GM19099 (cell line): ENCODE results near the gene PLCB1.

Experiments used
- POLR2A ChIP-seq: IDR thresholded peaks from 3 replicates; pipeline ENCODE4 v1.6.1; 2011; ENCODE audit warnings: low read depth; ENCODE audit not compliant: insufficient read length; ENCODE audit errors: extremely low read depth

The PLCB1 gene

DNA sequence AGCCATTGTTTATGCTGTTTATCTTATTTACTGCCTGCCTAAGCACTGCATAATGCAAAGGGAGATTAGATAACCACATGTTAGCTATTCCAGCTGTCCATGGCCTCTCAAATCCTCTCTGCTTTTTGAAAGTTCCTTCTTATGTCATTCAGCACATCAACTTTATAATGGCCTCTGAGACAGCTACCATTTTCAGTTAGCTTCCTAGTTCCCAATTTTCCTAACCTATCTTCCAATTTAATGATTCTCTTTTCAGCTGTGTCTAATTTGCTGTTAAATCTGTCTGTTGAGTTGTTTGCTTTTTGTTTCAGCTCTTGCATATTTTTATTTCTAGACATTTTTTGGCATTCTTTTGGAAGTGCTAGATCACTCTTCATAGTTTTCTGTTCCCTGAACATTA, 763.4 kb downstream of the PLCB1 start:
- TF ChIP-seq POLR2A = no peak

DNA sequence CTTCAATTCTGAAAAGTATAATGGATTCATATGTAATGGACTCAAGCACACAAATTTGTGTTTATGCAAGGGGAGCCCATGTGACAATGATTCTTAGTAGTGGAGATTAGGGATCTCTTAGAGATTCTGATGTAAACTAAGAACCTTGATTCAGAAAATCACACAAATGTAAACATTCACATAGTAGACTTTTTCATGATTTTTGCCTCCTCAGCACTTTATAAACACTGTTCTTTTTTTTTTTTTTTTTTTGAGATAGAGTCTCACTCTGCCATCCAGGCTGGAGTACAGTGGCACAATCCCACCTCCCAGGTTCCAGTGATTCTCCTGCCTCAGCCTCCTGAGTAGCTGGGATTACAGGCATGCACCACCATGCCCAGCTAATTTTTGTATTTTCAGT, 766.8 kb downstream of the PLCB1 start:
- no peak for TF ChIP-seq POLR2A

DNA sequence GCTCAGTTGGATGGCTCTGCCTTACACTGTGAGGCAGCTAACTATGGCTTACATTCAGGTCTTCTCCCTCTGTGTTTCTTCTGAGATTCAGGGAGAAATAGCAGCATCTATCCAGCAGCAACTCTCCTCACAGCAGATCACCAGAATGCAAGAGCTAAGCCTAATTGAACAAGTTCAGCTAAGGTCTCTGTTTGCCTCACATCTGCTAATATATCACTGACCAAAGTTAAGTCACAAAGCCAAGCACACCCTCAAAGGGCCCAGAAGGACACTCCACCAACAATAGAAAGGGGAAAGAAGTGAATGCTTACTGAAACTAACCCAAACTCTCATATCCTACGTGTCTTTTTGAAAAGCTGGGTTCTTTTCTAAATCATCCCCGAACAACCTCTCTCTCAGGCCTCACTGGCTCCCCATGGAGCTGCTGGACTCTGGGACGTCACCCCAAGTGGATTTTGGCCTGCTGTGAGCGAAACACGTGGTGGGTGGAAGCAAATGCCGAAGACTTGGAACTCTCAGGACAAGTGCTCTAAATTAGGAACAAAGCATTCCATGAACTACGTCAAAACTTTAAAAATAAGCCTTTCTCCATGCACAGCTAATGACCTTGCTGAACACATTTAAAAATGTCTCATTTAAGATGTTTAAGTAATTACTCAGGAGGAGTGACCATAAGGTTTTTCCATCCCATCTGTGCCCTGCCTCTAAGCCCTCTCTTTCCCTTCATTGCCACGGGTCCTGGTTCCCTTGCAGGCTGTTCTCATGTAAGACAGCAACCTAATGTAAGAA, 769.4 kb downstream of the PLCB1 start:
- no peak for TF ChIP-seq POLR2A

DNA sequence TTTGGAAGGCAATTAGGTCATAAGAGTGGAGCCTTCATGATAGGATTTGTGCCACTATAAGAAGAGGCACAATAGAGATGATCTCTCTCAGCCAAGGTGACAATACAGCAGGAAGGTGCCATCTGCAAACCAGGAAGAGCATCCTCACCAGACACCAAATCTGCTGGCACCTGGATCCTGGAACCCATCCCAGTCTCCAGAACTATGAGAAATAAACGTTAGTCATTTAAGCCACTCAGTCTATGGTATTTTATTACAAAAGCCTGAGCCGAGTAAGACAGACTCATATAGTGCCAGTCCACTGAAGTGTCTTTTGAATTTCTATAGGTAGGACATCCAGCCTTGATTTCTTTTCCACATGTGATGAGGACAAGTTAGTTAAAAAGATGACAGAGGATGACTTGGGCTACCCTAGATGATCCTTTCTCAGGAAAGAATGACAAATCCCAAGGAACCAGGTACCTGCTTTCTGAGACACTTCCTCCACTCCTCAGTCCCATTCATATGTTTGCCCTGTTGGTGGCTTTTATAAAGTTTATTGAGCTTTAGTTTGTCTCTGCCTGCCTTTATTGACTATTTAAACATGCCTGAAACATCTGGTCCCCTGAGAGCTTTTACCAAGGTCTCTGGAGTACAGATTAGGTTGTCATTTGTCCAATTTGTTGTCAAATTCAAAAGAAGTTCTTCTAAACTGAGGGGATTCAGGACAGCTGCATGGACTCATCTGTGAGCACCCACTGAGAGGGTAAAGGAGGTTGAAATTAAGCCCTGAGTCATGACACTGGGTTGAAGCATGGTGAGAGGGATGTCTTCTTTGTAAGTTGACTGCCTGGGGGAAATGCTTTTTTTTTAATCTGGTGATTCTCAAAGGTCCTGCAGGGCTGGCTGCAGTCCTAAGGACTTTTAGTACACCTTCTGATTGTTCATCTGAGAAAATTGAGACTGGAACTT, 771.9 kb downstream of the PLCB1 start:
- TF ChIP-seq POLR2A = no peak

DNA sequence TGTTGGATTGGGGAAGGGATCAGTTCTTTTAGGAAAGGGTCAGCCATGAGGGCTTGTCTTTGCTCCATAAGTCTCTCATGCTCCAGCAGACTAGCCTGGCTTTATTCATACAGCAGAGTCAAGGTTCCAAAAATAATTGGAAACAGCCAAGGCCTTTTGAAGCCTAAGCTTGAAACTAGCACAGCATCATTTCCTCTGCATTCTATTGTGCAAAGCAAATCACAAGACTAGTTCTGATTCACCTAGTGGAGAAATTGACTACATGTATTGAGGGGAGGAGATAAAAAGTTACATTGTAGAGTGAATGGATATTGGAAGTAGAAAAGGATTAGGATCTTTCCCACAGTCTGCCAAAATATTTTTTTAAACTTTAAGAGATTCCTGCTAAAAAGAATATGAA, 777.5 kb downstream of the PLCB1 start:
- no peak for TF ChIP-seq POLR2A

DNA sequence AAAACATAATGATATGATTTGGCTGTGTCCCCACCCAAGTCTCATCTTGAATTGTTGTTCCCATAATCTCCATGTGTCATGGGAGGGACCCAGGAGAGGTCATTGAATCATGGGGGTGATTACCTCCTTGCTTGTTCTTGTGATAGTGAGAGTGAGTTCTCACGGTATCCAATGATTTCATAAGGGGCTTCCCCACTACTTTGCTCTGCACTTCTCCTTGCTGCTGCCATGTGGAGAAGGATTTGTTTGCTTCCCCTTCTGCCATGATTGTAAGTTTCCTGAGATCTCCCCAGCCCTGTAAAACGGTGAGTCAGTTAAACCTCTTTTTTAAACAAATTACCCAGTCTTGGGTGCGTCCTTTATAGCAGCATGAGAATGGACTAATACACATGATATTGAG, 780.0 kb downstream of the PLCB1 start:
- no peak for TF ChIP-seq POLR2A

DNA sequence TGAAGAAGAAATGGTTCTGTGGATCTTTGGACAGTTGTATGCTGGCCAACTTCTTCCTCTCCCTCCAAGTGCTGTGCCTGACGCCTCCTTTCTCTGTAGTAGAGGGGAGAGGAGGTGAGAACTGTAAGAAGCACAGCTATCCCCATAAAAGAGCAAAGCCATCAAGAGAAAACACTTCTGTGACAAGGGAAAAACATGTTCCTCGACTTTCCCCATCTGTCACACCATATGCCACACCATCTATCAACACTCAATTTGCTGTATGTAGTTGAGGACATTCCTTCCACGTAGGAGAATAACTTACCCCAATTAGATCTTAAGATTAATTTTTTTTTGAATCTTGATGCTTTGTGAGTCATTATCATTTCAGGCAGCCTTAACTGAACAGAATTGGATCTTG, 780.7 kb downstream of the PLCB1 start:
- no peak for TF ChIP-seq POLR2A

DNA sequence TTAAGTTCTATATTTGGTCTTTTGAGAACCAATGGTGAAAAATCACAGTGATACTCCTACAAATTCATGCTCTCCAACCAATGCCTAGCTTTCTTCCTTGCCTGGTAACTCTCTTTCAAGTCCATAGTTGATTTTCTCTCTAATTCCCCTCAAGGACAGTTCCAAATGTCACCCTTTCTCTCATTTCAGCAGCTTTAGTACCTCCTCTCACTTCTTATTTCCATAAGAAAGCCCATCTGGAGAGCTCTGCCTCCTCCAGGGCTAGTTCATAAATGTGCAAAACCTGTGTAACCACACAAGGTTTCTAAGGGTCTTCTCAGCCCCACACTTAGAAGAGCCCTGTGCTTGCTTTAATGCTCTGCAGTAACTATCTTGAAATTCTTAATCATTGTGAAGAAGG, 781.4 kb downstream of the PLCB1 start:
- TF ChIP-seq POLR2A = no peak

DNA sequence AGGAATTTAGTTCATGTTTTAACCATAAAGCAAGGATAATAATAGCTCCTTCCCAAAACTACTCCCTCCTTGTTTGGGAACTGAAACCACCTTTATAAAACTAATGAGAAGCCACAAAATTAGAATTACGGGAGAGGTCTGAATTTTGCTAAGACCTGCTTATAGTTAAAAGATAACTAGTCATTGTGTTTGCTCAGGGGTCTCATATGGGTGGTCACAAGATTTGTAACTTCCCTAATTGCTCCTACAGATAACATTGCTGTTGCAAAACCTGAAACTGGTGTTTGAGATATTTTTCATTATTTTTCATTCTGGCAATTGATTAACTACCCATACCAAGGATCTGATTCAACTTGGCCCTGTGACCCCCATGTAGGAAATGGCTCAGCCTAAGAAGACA, 782.4 kb downstream of the PLCB1 start:
- no peak for TF ChIP-seq POLR2A

DNA sequence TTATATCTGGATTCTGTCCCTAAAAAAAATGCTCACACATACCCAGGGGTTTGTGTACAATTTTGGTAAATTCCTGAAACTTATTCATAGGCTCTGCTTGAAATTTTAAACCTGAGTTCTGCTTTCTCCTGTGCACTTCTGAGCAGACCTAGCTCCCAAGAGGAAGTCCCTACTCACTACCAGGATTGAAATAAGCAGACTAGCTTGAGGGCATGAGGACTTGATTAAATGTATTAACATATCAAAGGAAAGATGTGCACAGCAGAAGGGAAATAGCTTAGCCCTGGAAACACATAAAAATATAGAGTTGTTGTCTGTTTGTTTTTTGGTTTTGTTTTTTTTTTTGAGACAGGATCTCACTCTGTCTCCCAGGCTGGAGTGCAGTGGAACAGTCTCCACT, 785.0 kb downstream of the PLCB1 start:
- TF ChIP-seq POLR2A = no peak

DNA sequence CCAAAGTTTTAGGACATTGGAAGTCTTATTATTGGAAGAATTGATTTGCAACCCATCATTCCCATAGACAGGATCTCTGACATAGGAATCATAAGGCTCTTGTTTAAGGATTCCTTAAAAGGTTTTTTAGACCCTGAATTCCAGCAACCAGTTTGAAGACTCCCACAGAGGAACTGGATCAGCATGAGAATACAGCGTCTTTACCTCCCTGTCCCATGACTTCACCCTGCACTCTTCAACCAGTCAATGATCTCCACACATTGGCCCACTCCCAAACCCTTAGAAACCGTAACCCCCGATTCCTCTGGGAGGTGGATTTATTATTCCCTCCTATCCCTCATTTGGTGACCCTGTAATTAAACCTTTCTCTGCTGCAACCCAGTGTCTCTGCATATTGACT, 786.1 kb downstream of the PLCB1 start:
- TF ChIP-seq POLR2A = no peak

DNA sequence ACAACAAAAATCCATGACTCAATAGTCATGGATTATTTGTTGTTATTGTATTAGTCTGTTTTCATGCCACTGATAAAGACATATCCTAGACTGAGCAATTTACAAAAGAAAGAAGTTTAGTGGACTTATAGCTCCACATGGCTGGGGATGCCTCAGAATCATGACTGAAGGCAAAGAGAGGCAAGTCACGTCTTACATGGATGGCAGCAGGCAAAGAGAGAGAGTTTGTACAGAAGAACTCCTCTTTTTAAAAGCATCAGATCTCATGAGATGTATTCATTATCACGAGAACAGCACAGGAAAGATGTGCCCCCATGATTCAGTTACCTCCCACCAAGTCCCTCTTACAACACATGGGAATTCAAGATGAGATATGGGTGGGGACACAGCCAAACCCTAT, 792.5 kb downstream of the PLCB1 start:
- no peak for TF ChIP-seq POLR2A

DNA sequence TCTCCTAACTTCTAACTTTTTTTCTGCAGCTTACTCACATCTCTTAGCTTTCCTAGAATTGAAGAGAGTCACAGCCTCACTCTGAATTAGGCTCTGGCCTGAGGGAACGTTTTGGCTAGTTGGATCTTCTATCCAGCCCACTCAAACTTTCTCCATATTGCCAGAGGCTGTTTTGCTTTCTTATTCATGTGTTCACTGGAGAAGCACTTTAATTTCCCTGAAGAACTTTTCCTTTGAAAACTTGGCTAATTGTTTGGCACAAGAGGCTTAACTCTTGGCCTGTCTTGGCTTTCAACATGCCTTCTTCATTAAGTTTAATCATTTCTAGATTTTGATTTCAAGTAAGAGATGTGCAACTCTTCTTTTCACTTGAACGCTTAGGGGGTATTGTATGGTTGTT, 798.7 kb downstream of the PLCB1 start:
- no peak for TF ChIP-seq POLR2A

DNA sequence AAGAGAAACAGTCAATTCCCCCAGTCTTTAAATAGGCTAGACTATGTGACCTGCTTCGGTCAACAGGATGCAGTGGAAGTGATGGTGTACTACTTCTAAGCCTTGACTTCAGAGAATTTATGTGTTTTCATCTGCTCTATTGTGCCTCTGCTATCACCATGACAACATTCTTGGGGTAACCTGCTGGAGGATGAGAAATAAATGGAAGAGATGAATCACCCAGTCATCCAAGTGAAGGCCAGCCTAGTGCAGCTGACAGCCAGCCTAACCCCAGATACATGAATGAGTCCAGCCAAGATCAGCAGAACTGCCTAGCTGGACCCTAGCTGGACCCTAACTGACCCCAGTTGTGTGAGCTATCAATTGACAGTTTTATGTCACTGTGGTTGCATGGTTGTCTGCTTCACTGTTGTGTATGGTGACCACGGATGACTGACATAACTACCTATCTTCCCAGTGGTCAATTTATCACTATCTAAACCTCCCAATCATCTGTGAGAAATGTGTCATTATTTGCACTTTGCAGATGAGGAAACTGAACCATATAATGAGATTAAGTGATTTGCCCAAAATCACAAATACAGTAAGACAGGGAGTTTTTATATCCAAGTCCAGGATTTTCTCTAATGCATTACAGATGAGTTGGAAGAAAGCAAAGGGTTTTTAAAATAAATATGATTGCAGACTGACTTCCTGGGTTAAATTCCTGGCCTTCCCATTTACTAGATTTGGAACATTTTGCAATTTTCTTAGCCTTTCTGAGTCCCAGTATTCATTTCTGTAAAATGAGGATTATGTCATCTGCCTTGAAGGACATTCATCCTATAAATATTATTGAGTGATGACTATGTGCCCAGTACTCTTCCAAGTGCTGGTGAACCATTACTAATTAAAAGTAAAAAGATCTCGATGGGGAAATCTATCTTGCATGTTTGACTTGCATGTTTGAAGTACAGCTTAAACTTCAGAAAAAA, 800.4 kb downstream of the PLCB1 start:
- TF ChIP-seq POLR2A = no peak

DNA sequence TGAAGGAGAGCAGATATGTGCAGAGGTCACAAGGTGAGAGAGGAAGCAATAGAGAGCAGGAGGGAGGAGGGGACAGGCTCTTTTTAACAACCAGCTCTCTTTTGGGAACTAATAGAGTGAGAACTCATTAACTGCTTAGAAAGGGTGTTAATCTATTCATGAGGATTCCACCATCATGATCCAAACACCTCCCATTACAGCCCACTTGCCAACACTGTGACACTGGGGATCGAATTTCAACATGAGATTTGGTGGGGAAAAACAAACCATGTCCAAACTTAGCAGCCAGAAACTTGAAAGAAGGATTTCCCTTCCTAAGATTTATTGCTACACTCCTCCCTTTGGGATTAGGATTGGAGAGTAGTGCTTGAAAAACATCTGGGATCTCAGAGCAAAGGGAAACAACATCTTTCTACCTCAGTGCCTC, 801.3 kb downstream of the PLCB1 start:
- no peak for TF ChIP-seq POLR2A

DNA sequence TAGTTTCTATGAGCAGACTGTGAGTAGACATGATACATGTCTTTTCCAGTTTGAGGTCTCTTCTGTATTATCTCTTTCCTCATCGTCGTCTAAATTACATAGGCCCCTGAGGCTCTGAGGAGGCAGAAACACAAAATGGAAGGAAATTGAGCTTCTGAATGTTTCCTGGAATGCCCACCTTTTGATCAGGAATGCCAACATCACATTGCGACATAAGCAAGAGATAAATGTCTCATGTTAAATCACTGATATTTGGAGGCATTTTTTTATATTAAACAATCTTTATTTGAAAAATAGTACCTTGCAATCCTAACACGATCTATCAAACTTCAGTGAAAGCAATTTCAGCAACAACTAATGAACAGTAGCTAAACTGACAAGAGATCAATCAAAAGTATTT, 802.3 kb downstream of the PLCB1 start:
- TF ChIP-seq POLR2A = no peak
